ENCODE measurements around the gene STK36.

The STK36 gene

GRCh38 chr2:218671654-218672566 lies at the start of gene STK36, which contains the start of gene RNF25:
Gene STK36, plus strand, starts transcription at chr2:218672086. Its CDS starts 744 bp downstream, at chr2:218672830.
Gene RNF25, minus strand, starts transcription at chr2:218672002. Its CDS starts 32 bp downstream, at chr2:218671970.
- peak; percentile 81 to 82 for DNase-seq

GRCh38 chr2:218622606-218623365 lies 49.1 kb upstream of the STK36 start:
- DNase-seq = no peak

- DNase-seq = no peak
Measured at GRCh38 chr2:218623366-218623705, 48.5 kb upstream of the STK36 start.

GRCh38 chr2:218626369-218626768 lies 45.5 kb upstream of the STK36 start:
- DNase-seq = no peak

- no peak for DNase-seq
Measured at GRCh38 chr2:218627939-218628338, 43.9 kb upstream of the STK36 start.

GRCh38 chr2:218631837-218632236 lies 40.0 kb upstream of the STK36 start:
- DNase-seq = no peak

- DNase-seq = no peak
Measured at GRCh38 chr2:218635719-218636118, 36.2 kb upstream of the STK36 start.

- no peak for DNase-seq
Measured at GRCh38 chr2:218638372-218638771, 33.5 kb upstream of the STK36 start.

- DNase-seq = no peak
Measured at GRCh38 chr2:218642121-218642656, 29.7 kb upstream of the STK36 start.

GRCh38 chr2:218642786-218643185 lies 29.1 kb upstream of the STK36 start:
- no peak for DNase-seq

GRCh38 chr2:218643751-218644310 lies 28.1 kb upstream of the STK36 start:
- no peak for DNase-seq

- DNase-seq = no peak
Measured at GRCh38 chr2:218644721-218645120, 27.2 kb upstream of the STK36 start.

GRCh38 chr2:218645126-218645525 lies 26.8 kb upstream of the STK36 start:
- DNase-seq = no peak

GRCh38 chr2:218648088-218648786 lies 23.6 kb upstream of the STK36 start:
- no peak for DNase-seq

GRCh38 chr2:218648787-218649100 lies 23.1 kb upstream of the STK36 start:
- DNase-seq = no peak

- no peak for DNase-seq
Measured at GRCh38 chr2:218655751-218656150, 16.1 kb upstream of the STK36 start.

- DNase-seq = no peak
Measured at GRCh38 chr2:218658671-218659257, 13.1 kb upstream of the STK36 start.

GRCh38 chr2:218659258-218659987 lies 12.5 kb upstream of the STK36 start, which contains the start of the genes BCS1L and ZNF142:
Gene BCS1L, plus strand, starts transcription at chr2:218659683. Its CDS starts 1,305 bp downstream, at chr2:218660988.
Gene ZNF142, minus strand, starts transcription at chr2:218659623. Its CDS starts 3,194 bp downstream, at chr2:218656429.
- peak; percentile 87 to 90 for DNase-seq

- DNase-seq = no peak
Measured at GRCh38 chr2:218659988-218660358, 11.9 kb upstream of the STK36 start.

GRCh38 chr2:218662377-218662776 lies 9.5 kb upstream of the STK36 start:
- no peak for DNase-seq

- no peak for DNase-seq
Measured at GRCh38 chr2:218662827-218663226, 9.1 kb upstream of the STK36 start.
